OCI-LY7 (cell line): ENCODE results near the gene PKD1. TPM values are rescaled to one million over a fixed set of nuclear protein-coding genes. Genes with fewer than 3 reads are reported as not detected.

Experiments
- BruUV-seq: library from RNA; stranded (reverse); fragments of 400-500 nt; replicated peaks from 2 replicates; lab custom pipeline; 2021; lab: Mats Ljungman, UMichigan
- CTCF ChIA-PET: fragments of 300-600 bp; sonication (Branson Sonifier 250); formaldehyde crosslinking; loops from one replicate; lab custom pipeline; 2022; ENCODE audit warnings: antibody characterized with exemption; ENCODE audit not compliant: unreplicated experiment; lab: Charles Lee
- POLR2A ChIA-PET: fragments of 300-600 bp; sonication (Branson Sonifier 250); formaldehyde crosslinking; loops from one replicate; lab custom pipeline; 2022; ENCODE audit warnings: antibody characterized with exemption; lab: Charles Lee
- DNase-seq: peaks from one replicate; pipeline ENCODE4 v3.0.0-alpha.2; 2015; ENCODE audit warnings: low spot score
- H2AFZ ChIP-seq: fragments of 200-600 bp; sonication (generic), shearing (Covaris generic); 2 replicates; pipeline ENCODE4 v1.6.1; 2014; ENCODE audit warnings: mild to moderate bottlenecking, antibody characterized with exemption, low read length, moderate library complexity
- H3K27ac ChIP-seq: fragments of 200-600 bp; sonication (generic); 2 replicates; pipeline ENCODE4 v1.5.1; 2014; ENCODE audit warnings: mixed run types, low read depth, mild to moderate bottlenecking, moderate library complexity, low read length, inconsistent platforms; ENCODE audit not compliant: poor library complexity, severe bottlenecking
- H3K36me3 ChIP-seq: fragments of 200-600 bp; sonication (generic); 2 replicates; pipeline ENCODE4 v1.6.1; 2014; ENCODE audit warnings: mild to moderate bottlenecking, antibody characterized with exemption, low read length, moderate library complexity, mixed read lengths; ENCODE audit not compliant: insufficient read depth
- H3K4me1 ChIP-seq: fragments of 200-600 bp; sonication (generic); 2 replicates; pipeline ENCODE4 v1.5.1; 2014; ENCODE audit warnings: mild to moderate bottlenecking, low read length; ENCODE audit not compliant: insufficient read depth, poor library complexity, severe bottlenecking
- H3K4me2 ChIP-seq: fragments of 200-600 bp; sonication (generic); 2 replicates; pipeline ENCODE4 v1.6.1; 2014; ENCODE audit warnings: mild to moderate bottlenecking, low read length
- H3K4me3 ChIP-seq: fragments of 200-600 bp; sonication (generic); 2 replicates; pipeline ENCODE4 v1.5.1; 2014; ENCODE audit warnings: mild to moderate bottlenecking, low read depth, low read length; ENCODE audit not compliant: poor library complexity, severe bottlenecking
- H3K79me2 ChIP-seq: fragments of 200-600 bp; sonication (generic); 2 replicates; pipeline ENCODE4 v1.6.1; 2016; ENCODE audit warnings: low read depth, mild to moderate bottlenecking, low read length, moderate library complexity, mixed read lengths; ENCODE audit not compliant: insufficient read depth
- H3K9me2 ChIP-seq: fragments of 200-600 bp; sonication (generic); 2 replicates; pipeline ENCODE4 v1.6.1; 2016; ENCODE audit warnings: mild to moderate bottlenecking, low read length, mixed read lengths; ENCODE audit not compliant: insufficient read depth
- H3K9me3 ChIP-seq: fragments of 200-600 bp; sonication (generic); 2 replicates; pipeline ENCODE4 v1.6.1; 2014; ENCODE audit warnings: mild to moderate bottlenecking, mixed run types, low read length, mixed read lengths
- H4K20me1 ChIP-seq: fragments of 200-600 bp; sonication (generic); 2 replicates; pipeline ENCODE4 v1.6.1; 2014; ENCODE audit warnings: mild to moderate bottlenecking, antibody characterized with exemption, low read length, moderate library complexity, mixed read lengths; ENCODE audit not compliant: insufficient read depth
- EZH2phosphoT487 ChIP-seq: fragments of 200-600 bp; sonication (generic); IDR thresholded peaks from 2 replicates; pipeline ENCODE4 v1.6.1; 2018; ENCODE audit warnings: low read depth, borderline replicate concordance, mild to moderate bottlenecking, mixed run types, antibody characterized with exemption, low read length, moderate library complexity, mixed read lengths
- intact Hi-C: fragments of 100-400 bp; cut with micrococcal nuclease; formaldehyde crosslinking; loops from one replicate; pipeline ENCODE4 v1.10.0; 2022; ENCODE audit not compliant: unreplicated experiment
- total RNA-seq, 2 experiments: library from RNA; depleted of rRNA in 1 of 2; stranded (reverse); fragments of >200 nt in 1 of 2; shearing (Covaris generic) in 1 of 2; gene quantifications; 2 replicates each; pipeline ENCODE4 v1.2.3, GENCODE V29; 2014 to 2022
- TF ChIP-seq, protein P1 (sequence below): fragments of 200-600 bp; sonication (generic); conservative IDR thresholded peaks from 2 replicates; pipeline ENCODE4 v1.5.1; 2014; ENCODE audit warnings: mild to moderate bottlenecking, antibody characterized with exemption, low read length, moderate library complexity, mixed read lengths

The PKD1 gene
- total RNA-seq, 2 experiments from 2014 or later: 87.4 to 112 TPM

DNA sequence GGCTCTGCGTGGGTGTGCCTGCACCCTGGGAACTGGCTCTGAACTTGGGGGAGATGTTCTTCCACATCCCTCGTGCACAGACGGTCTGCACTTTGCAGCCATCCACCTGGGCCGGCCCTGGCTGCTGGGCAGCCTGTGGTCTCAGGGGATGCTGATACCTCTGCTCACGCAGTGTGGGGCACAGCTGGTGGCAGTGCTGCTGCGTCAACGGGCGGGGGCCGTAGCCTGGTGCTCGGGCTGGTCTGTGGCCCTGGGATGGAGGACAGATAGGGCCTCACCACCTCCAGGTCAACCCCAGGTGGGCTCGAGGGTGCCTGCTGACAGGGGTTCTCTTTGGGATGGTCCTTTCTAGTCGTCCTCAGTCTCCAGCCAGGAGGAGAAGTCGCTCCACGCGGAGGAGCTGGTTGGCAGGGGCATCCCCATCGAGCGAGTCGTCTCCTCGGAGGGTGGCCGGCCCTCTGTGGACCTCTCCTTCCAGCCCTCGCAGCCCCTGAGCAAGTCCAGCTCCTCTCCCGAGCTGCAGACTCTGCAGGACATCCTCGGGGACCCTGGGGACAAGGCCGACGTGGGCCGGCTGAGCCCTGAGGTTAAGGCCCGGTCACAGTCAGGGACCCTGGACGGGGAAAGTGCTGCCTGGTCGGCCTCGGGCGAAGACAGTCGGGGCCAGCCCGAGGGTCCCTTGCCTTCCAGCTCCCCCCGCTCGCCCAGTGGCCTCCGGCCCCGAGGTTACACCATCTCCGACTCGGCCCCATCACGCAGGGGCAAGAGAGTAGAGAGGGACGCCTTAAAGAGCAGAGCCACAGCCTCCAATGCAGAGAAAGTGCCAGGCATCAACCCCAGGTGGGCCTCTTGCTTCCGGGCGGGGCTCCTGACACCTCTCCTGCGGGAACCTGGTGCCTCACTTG is 51.6 kb downstream of the PKD1 start:
- Histone ChIP-seq H3K27ac (no peak overlapping the region), H3K4me1 (peaks cover 6% of the 10 kb centered on the region), H3K79me2 (no peaks in the 10 kb centered on the region), H3K4me2 (no peak overlapping the region), H3K9me3 (no peaks in the 10 kb centered on the region), H3K36me3 (peaks cover 43% of the 10 kb centered on the region; the same call in 1 of the 2 replicates), H3K4me3 (no peak overlapping the region), H3K9me2 (no peaks in the 10 kb centered on the region), H2AFZ (no peak overlapping the region), H4K20me1 (no peaks in the 10 kb centered on the region)
- TF ChIP-seq, protein P1, sequence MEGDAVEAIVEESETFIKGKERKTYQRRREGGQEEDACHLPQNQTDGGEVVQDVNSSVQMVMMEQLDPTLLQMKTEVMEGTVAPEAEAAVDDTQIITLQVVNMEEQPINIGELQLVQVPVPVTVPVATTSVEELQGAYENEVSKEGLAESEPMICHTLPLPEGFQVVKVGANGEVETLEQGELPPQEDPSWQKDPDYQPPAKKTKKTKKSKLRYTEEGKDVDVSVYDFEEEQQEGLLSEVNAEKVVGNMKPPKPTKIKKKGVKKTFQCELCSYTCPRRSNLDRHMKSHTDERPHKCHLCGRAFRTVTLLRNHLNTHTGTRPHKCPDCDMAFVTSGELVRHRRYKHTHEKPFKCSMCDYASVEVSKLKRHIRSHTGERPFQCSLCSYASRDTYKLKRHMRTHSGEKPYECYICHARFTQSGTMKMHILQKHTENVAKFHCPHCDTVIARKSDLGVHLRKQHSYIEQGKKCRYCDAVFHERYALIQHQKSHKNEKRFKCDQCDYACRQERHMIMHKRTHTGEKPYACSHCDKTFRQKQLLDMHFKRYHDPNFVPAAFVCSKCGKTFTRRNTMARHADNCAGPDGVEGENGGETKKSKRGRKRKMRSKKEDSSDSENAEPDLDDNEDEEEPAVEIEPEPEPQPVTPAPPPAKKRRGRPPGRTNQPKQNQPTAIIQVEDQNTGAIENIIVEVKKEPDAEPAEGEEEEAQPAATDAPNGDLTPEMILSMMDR: no peak
- TF ChIP-seq EZH2phosphoT487: no peak
- DNase-seq: no peak
- ChIA-PET POLR2A (no interaction called here), CTCF (no interaction called here)
- no TSS peak for BruUV-seq
- intact Hi-C loops: no loop called here

DNA sequence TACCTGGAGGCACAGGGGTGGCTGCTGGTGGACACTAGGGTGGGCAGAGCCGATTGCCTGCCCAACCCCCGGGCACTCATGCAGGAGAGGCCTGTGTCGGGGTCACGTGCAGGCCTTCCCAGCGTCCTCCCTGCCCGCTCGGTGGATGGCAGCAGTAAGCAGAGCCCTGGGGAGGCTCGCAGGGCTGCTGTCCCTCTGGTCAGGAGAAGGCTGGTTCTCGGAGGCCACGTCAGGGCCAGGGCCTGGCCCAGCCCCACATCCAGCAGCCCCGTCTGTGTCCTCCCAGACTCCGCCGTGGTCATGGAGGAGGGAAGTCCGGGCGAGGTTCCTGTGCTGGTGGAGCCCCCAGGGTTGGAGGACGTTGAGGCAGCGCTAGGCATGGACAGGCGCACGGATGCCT is 52.3 kb downstream of the PKD1 start:
- Histone ChIP-seq H4K20me1 (no peaks in the 10 kb centered on the region), H3K27ac (no peak overlapping the region), H3K9me3 (no peaks in the 10 kb centered on the region), H2AFZ (no peak overlapping the region), H3K36me3 (peaks cover 37% of the 10 kb centered on the region; the same call in 1 of the 2 replicates), H3K4me3 (no peak overlapping the region), H3K79me2 (no peaks in the 10 kb centered on the region), H3K4me1 (peaks cover 6% of the 10 kb centered on the region), H3K9me2 (no peaks in the 10 kb centered on the region), H3K4me2 (no peak overlapping the region)
- POLR2A ChIA-PET: no interaction called here
- CTCF ChIA-PET: no interaction called here
- no peak for DNase-seq
- BruUV-seq: no TSS peak
- no peak for TF ChIP-seq EZH2phosphoT487
- TF ChIP-seq, protein P1: no peak
- intact Hi-C loops: no loop called here

DNA sequence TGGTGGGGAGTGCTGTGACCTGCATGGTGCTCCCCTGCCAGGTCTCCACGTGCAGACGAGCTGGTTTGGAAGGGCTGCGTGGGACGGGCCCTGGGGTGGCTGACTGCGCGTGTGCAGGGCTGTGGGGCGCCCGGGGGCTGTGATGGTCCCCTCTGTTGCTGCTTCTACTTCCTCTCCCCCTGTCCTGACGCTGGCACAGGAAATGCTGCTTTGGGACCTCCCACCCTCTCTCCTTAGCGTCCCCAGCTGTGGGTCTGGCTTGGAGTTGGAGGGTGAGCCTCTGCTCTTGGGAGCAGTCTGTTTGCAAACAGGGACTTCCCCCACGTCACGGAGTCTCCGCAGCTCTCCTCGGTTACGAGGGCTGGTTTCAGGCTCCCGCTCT is 52.7 kb downstream of the PKD1 start:
- no peaks in the 10 kb centered on the region for H4K20me1 ChIP-seq
- H3K4me2 ChIP-seq: no peak overlapping the region
- POLR2A ChIA-PET: no interaction called here
- H3K4me3 ChIP-seq: no peak overlapping the region
- TF ChIP-seq, protein P1: no peak
- TF ChIP-seq EZH2phosphoT487: no peak
- intact Hi-C loops: no loop called here
- CTCF ChIA-PET: no interaction called here
- no peaks in the 10 kb centered on the region for H3K9me2 ChIP-seq
- H3K36me3 ChIP-seq: peaks cover 32% of the 10 kb centered on the region; the same call in 1 of the 2 replicates
- no peak overlapping the region for H2AFZ ChIP-seq
- H3K27ac ChIP-seq: no peak overlapping the region
- H3K9me3 ChIP-seq: no peaks in the 10 kb centered on the region
- H3K4me1 ChIP-seq: peaks cover 6% of the 10 kb centered on the region
- no TSS peak for BruUV-seq
- no peaks in the 10 kb centered on the region for H3K79me2 ChIP-seq
- no peak for DNase-seq
